ENCODE data around the gene TNS2.

The TNS2 gene

DNA sequence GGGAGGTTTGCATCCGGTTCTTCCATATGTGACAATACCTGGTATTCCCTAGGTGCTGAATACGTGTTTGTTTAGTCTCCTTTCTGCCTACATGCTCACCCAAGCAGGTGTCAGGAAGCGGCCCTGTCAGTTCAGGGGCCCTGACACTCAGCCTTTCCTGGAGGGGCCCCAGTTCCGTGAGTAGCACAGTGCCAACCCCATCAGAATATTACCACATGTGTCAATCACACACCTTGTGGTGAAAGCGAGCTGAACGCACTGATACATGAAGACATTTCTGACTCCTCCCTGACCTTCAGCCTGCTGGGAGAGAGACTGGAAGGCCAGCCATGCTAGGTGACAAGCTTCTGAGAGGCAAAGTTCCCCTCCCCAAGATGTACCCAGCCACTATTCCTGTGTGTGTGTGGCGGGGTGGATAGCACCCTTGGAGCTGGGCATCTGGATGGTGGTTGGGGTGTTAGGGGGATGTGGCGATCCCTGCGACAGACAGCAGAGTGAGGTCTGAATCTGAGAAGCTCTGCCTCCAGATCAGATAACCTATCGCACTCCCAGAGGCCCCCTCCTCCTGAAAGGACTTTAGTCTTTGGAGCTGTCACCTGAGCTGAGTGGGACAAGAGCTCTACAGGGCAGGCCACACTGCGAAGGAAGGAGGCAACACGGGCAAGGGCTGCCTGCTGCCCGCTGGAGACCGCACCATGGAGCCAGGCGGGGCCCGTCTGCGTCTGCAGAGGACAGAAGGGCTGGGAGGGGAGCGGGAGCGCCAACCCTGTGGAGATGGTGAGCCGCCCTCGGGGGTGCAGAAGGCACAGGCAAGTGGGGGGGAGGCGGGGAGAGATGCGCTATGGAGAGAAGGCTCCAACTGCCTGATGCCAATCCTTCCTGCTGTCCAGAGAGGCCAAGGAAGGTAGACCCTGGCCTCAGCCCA, 53.3 kb downstream of the TNS2 start, which contains the start of gene SOAT2:
Gene SOAT2, plus strand, starts transcription at position 604 of the 925 bp plus-strand sequence. Its CDS starts 92 bp downstream, at position 696.
- Histone ChIP-seq H4K20me1 (ENCODE audit: insufficient read depth, low read length) (no peaks in the 10 kb centered on the region), H3K4me1 (ENCODE audit: insufficient read depth, low read length, severe bottlenecking) (peaks cover 39% of the 10 kb centered on the region), H3K9me3 (ENCODE audit: low read length) (no peaks in the 10 kb centered on the region), H3K4me2 (ENCODE audit: low read length) (peak within 1 kb of the TSS; percentile 74), H3K36me3 (ENCODE audit: insufficient read depth, low read length) (peaks cover 4% of the 10 kb centered on the region; the same call in 1 of the 2 replicates), H2AFZ (ENCODE audit: low read length) (no peak within 1 kb of the TSS), H3K27me3 (ENCODE audit: insufficient read depth, low read length) (no peaks in the 10 kb centered on the region), H3K4me3 (ENCODE audit: low read depth, low read length, poor library complexity, severe bottlenecking) (peak within 1 kb of the TSS; percentile 63), H3K79me2 (ENCODE audit: insufficient read depth, low read length) (no peaks in the 10 kb centered on the region), H3K27ac (ENCODE audit: low read depth, low read length, poor library complexity, severe bottlenecking) (peak within 1 kb of the TSS; percentile 77), H3K9me2 (ENCODE audit: low read depth, low read length) (no peaks in the 10 kb centered on the region), H3K9ac (ENCODE audit: low read length) (peak within 1 kb of the TSS; percentile 64), H3F3A (ENCODE audit: insufficient read depth, low read length) (no peaks in the 10 kb centered on the region)
- TF ChIP-seq, protein P1, sequence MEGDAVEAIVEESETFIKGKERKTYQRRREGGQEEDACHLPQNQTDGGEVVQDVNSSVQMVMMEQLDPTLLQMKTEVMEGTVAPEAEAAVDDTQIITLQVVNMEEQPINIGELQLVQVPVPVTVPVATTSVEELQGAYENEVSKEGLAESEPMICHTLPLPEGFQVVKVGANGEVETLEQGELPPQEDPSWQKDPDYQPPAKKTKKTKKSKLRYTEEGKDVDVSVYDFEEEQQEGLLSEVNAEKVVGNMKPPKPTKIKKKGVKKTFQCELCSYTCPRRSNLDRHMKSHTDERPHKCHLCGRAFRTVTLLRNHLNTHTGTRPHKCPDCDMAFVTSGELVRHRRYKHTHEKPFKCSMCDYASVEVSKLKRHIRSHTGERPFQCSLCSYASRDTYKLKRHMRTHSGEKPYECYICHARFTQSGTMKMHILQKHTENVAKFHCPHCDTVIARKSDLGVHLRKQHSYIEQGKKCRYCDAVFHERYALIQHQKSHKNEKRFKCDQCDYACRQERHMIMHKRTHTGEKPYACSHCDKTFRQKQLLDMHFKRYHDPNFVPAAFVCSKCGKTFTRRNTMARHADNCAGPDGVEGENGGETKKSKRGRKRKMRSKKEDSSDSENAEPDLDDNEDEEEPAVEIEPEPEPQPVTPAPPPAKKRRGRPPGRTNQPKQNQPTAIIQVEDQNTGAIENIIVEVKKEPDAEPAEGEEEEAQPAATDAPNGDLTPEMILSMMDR (IDR thresholded peaks at IDR 0.05; ENCODE audit: low read length): no peak
- no peak for TF ChIP-seq EZH2 (IDR thresholded peaks at IDR 0.05; ENCODE audit: borderline replicate concordance, low read length)

DNA sequence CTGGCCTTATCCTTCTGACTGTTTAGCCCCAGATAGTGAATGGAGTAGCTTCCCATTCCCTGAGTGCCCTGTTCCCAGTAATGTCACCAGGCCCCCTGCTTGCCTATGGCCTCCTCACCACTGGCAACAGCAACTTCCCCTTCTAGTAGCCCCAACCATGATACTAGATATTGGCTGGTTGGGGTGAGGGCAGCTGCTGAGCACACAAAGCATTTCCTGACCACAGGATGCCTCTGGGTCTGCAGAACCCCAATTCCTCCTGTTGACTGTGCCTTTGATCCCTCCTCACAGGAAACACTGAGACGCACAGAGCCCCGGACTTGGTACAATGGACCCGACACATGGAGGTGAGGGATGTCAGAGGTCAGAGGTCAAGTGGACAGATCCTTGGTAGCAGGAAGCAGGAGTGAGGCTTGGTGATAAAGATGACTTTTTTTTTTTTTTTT, 54.0 kb downstream of the TNS2 start:
- Histone ChIP-seq H3F3A (ENCODE audit: insufficient read depth, low read length) (no peaks in the 10 kb centered on the region), H3K4me2 (ENCODE audit: low read length) (peak overlapping the region; percentile 74), H3K4me1 (ENCODE audit: insufficient read depth, low read length, severe bottlenecking) (peaks cover 32% of the 10 kb centered on the region), H3K79me2 (ENCODE audit: insufficient read depth, low read length) (no peaks in the 10 kb centered on the region), H3K27me3 (ENCODE audit: insufficient read depth, low read length) (no peaks in the 10 kb centered on the region), H3K9me2 (ENCODE audit: low read depth, low read length) (no peaks in the 10 kb centered on the region), H4K20me1 (ENCODE audit: insufficient read depth, low read length) (no peaks in the 10 kb centered on the region), H3K36me3 (ENCODE audit: insufficient read depth, low read length) (peaks cover 9% of the 10 kb centered on the region; the same call in 1 of the 2 replicates), H3K9ac (ENCODE audit: low read length) (peak overlapping the region; percentile 64), H3K27ac (ENCODE audit: low read depth, low read length, poor library complexity, severe bottlenecking) (peak overlapping the region; percentile 77), H3K4me3 (ENCODE audit: low read depth, low read length, poor library complexity, severe bottlenecking) (peak overlapping the region; percentile 63), H3K9me3 (ENCODE audit: low read length) (no peaks in the 10 kb centered on the region), H2AFZ (ENCODE audit: low read length) (no peak overlapping the region)
- TF ChIP-seq EZH2 (IDR thresholded peaks at IDR 0.05; ENCODE audit: borderline replicate concordance, low read length): no peak
- TF ChIP-seq, protein P1 (IDR thresholded peaks at IDR 0.05; ENCODE audit: low read length): no peak

- no peak overlapping the region for H3K27ac ChIP-seq (ENCODE audit: low read depth, low read length, poor library complexity, severe bottlenecking)
- TF ChIP-seq EZH2 (IDR thresholded peaks at IDR 0.05; ENCODE audit: borderline replicate concordance, low read length): no peak
- TF ChIP-seq, protein P1 (IDR thresholded peaks at IDR 0.05; ENCODE audit: low read length): no peak
- no peak overlapping the region for H3K9ac ChIP-seq (ENCODE audit: low read length)
- no peaks in the 10 kb centered on the region for H3K9me3 ChIP-seq (ENCODE audit: low read length)
- peaks cover 9% of the 10 kb centered on the region; the same call in 1 of the 2 replicates for H3K36me3 ChIP-seq (ENCODE audit: insufficient read depth, low read length)
- no peaks in the 10 kb centered on the region for H3K27me3 ChIP-seq (ENCODE audit: insufficient read depth, low read length)
- peaks cover 27% of the 10 kb centered on the region for H3K4me1 ChIP-seq (ENCODE audit: insufficient read depth, low read length, severe bottlenecking)
- H3K4me3 ChIP-seq (ENCODE audit: low read depth, low read length, poor library complexity, severe bottlenecking): no peak overlapping the region
- no peak overlapping the region for H2AFZ ChIP-seq (ENCODE audit: low read length)
- H3K9me2 ChIP-seq (ENCODE audit: low read depth, low read length): no peaks in the 10 kb centered on the region
- no peaks in the 10 kb centered on the region for H4K20me1 ChIP-seq (ENCODE audit: insufficient read depth, low read length)
- H3F3A ChIP-seq (ENCODE audit: insufficient read depth, low read length): no peaks in the 10 kb centered on the region
- no peak overlapping the region for H3K4me2 ChIP-seq (ENCODE audit: low read length)
- no peaks in the 10 kb centered on the region for H3K79me2 ChIP-seq (ENCODE audit: insufficient read depth, low read length)
Observed at GRCh38 chr12:53105256-53105655, 55.4 kb downstream of the TNS2 start.
